ENCODE data around the gene C9.

GRCh38 chr5:39411061-39411460 is 46.8 kb upstream of the C9 start:
- TF ChIP-seq CTCF (IDR thresholded peaks at IDR 0.05) (no peak), EZH2 (IDR thresholded peaks at IDR 0.05; ENCODE audit: borderline replicate concordance, insufficient read depth, low read depth, low read length, poor library complexity, severe bottlenecking) (no peak)
